Loucy (cell line): Measurements from ENCODE around the gene CYTH4.
A peak's percentile ranks its signal among the peaks of the same experiment; 100 is the strongest.

Experiments
- H2AFZ ChIP-seq: fragments of 200-600 bp; sonication (generic); 2 replicates; pipeline ENCODE4 v1.6.0; 2016; ENCODE audit warnings: antibody characterized with exemption, mild to moderate bottlenecking, low read length, moderate library complexity
- H3F3A ChIP-seq: fragments of 200-600 bp; 2 replicates; pipeline ENCODE4 v1.6.0; 2016; ENCODE audit warnings: antibody characterized with exemption, low read depth, mild to moderate bottlenecking
- H3K27me3 ChIP-seq: fragments of 200-600 bp; sonication (generic); 2 replicates; pipeline ENCODE4 v1.6.1; 2014; ENCODE audit warnings: low read length, mild to moderate bottlenecking; ENCODE audit not compliant: insufficient read depth, poor library complexity, severe bottlenecking
- H3K36me3 ChIP-seq: fragments of 200-600 bp; sonication (generic); 2 replicates; pipeline ENCODE4 v1.6.1; 2016; ENCODE audit warnings: low read length; ENCODE audit not compliant: insufficient read depth
- H3K4me1 ChIP-seq: fragments of 200-600 bp; sonication (generic); 2 replicates; pipeline ENCODE4 v1.5.1; 2014; ENCODE audit warnings: low read length, mild to moderate bottlenecking; ENCODE audit not compliant: insufficient read depth, poor library complexity, severe bottlenecking
- H3K4me2 ChIP-seq: fragments of 200-600 bp; sonication (generic); 2 replicates; pipeline ENCODE4 v1.6.0; 2014; ENCODE audit warnings: antibody characterized with exemption, low read length, low read depth, mild to moderate bottlenecking; ENCODE audit not compliant: poor library complexity, severe bottlenecking
- H3K4me3 ChIP-seq: fragments of 200-600 bp; sonication (generic); 2 replicates; pipeline ENCODE4 v1.5.1; 2014; ENCODE audit warnings: low read length, mild to moderate bottlenecking, mixed read lengths; ENCODE audit not compliant: poor library complexity, severe bottlenecking
- H3K79me2 ChIP-seq: fragments of 200-600 bp; sonication (generic); 2 replicates; pipeline ENCODE4 v1.6.1; 2014; ENCODE audit warnings: low read length; ENCODE audit not compliant: insufficient read depth
- H3K9ac ChIP-seq: fragments of 200-600 bp; sonication (generic); 2 replicates; pipeline ENCODE4 v1.6.0; 2014; ENCODE audit warnings: mild to moderate bottlenecking, low read depth, low read length, moderate library complexity; ENCODE audit not compliant: poor library complexity, severe bottlenecking
- H3K9me2 ChIP-seq: fragments of 200-600 bp; sonication (generic); replicated peaks from 2 replicates; pipeline ENCODE4 v1.6.1; 2016; ENCODE audit warnings: low read depth, low read length, mixed read lengths
- H3K9me3 ChIP-seq: fragments of 200-600 bp; sonication (generic); 2 replicates; pipeline ENCODE4 v1.6.1; 2014; ENCODE audit warnings: mild to moderate bottlenecking, antibody characterized with exemption, low read length, low read depth; ENCODE audit not compliant: insufficient read depth
- H4K20me1 ChIP-seq: fragments of 200-600 bp; sonication (generic); 2 replicates; pipeline ENCODE4 v1.6.0; 2014; ENCODE audit warnings: antibody characterized with exemption, low read length, mild to moderate bottlenecking; ENCODE audit not compliant: insufficient read depth, poor library complexity, severe bottlenecking
- EZH2phosphoT487 ChIP-seq: fragments of 200-600 bp; IDR thresholded peaks from 2 replicates; pipeline ENCODE4 v1.6.1; 2018; ENCODE audit warnings: antibody characterized with exemption, mild to moderate bottlenecking, moderate library complexity, borderline replicate concordance
- TF ChIP-seq, protein P1 (sequence below): fragments of 200-600 bp; sonication (generic); conservative IDR thresholded peaks from 2 replicates; pipeline ENCODE4 v1.5.1; 2014; ENCODE audit warnings: mild to moderate bottlenecking, antibody characterized with exemption, low read length

CYTH4 gene

DNA sequence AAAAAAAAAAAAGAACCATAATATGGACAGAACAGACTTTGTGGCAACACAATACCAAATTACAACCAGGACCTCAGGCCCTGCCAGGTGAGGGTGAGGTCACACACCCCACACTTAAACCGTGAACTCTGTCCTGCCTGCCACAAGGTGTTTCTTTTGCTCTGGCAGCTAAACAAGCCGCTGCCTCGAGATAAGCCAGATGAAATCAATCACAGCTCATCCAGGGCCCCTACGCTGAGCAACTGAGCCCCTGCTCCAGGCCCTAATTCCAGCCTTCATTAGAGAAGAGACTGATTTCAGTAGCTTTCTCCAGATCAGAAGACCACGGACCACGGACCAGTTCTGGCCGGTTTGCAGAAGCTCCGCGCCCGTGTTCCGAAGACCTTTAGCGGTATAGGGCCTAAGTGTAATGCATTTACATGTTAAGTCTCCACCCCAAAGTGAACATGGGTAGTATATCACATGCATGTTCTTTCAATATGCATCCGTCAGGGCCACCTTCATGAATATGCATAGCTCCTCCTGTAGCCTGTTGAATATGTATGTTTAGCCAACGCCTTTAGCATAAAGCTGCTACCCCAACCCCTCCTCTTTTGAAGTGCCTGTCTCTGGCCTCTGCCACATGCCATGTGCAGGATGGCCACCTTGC lies 23.4 kb upstream of the CYTH4 start:
- TF ChIP-seq, protein P1, sequence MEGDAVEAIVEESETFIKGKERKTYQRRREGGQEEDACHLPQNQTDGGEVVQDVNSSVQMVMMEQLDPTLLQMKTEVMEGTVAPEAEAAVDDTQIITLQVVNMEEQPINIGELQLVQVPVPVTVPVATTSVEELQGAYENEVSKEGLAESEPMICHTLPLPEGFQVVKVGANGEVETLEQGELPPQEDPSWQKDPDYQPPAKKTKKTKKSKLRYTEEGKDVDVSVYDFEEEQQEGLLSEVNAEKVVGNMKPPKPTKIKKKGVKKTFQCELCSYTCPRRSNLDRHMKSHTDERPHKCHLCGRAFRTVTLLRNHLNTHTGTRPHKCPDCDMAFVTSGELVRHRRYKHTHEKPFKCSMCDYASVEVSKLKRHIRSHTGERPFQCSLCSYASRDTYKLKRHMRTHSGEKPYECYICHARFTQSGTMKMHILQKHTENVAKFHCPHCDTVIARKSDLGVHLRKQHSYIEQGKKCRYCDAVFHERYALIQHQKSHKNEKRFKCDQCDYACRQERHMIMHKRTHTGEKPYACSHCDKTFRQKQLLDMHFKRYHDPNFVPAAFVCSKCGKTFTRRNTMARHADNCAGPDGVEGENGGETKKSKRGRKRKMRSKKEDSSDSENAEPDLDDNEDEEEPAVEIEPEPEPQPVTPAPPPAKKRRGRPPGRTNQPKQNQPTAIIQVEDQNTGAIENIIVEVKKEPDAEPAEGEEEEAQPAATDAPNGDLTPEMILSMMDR = no peak
- TF ChIP-seq EZH2phosphoT487 = no peak
- Histone ChIP-seq H3K27me3 (no peaks in the 10 kb centered on the region), H2AFZ (no peak overlapping the region), H3K4me2 (no peak overlapping the region), H3F3A (no peaks in the 10 kb centered on the region), H3K9me2 (no peaks in the 10 kb centered on the region), H3K9me3 (peaks cover 2% of the 10 kb centered on the region; the same call in 1 of the 2 replicates), H3K79me2 (no peaks in the 10 kb centered on the region), H3K9ac (no peak overlapping the region), H3K36me3 (no peaks in the 10 kb centered on the region), H3K4me1 (peaks cover 45% of the 10 kb centered on the region), H4K20me1 (no peaks in the 10 kb centered on the region), H3K4me3 (no peak overlapping the region)

DNA sequence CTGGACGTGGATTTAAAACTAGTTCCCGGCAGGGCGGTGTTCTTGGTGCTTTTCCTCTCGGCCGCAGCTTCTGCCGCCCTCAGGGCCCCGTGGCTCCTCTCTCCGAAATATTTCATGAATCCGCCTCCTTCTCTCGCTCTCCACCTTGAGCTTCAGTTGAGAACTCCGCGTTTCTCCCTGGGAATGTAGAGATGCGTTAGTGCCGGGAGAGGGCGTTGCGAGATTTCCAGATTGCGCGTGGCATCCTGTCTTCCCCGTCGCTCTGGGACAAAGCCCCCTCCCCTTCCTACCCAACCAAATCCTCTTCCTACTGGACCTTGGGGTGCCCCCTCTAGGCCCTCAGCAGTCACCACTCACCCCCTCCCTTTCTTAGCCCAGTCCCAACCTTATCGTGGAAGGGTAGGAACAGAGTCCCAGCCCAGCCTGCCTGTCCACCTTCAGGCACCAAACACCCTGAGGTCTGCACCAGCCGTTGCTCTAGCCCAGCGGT lies 22.7 kb upstream of the CYTH4 start:
- H3F3A ChIP-seq = no peaks in the 10 kb centered on the region
- no peak overlapping the region for H3K4me3 ChIP-seq
- no peaks in the 10 kb centered on the region for H3K27me3 ChIP-seq
- H3K9me3 ChIP-seq = peaks cover 9% of the 10 kb centered on the region; the same call in 1 of the 2 replicates
- H3K79me2 ChIP-seq = no peaks in the 10 kb centered on the region
- H4K20me1 ChIP-seq = no peaks in the 10 kb centered on the region
- no peak for TF ChIP-seq EZH2phosphoT487
- TF ChIP-seq, protein P1 = peak; percentile 16; the same call in 1 of the 2 replicates
- H3K4me1 ChIP-seq = peaks cover 41% of the 10 kb centered on the region
- H3K36me3 ChIP-seq = no peaks in the 10 kb centered on the region
- no peak overlapping the region for H3K4me2 ChIP-seq
- H3K9me2 ChIP-seq = no peaks in the 10 kb centered on the region
- H2AFZ ChIP-seq = no peak overlapping the region
- no peak overlapping the region for H3K9ac ChIP-seq

DNA sequence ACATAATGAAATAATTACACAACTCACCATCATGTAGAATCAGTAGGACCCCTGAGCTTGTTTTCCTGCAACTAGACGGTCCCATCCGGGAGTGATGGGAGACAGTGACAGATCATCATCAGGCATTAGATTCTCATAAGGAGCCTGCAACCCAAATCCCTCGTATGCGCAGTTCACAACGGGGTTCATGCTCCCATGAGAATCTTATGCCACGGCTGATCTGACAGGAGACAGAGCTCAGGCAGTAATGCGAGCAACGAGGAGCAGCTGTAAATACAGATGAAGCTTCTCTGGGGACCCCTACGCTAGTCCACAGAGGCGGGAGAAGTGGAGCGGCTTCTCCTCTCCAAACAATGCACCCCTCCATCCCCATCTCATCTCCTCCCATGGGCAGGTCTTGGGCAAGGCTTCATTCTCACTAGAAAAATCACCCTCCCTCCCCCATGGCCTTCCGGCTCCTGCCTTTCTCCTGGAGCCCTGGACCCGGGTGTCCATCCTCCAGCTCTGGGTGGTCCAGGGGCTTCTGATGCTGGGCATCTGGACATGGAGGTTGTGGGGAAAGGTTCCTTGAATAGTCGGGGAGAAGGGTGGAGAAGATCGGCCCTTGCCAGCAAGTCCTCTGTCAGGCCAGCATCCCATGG lies 22.0 kb upstream of the CYTH4 start:
- no peak for TF ChIP-seq EZH2phosphoT487
- TF ChIP-seq, protein P1 = no peak
- H3K4me2 ChIP-seq = no peak overlapping the region
- no peaks in the 10 kb centered on the region for H3F3A ChIP-seq
- H3K9me3 ChIP-seq = peaks cover 9% of the 10 kb centered on the region; the same call in 1 of the 2 replicates
- no peaks in the 10 kb centered on the region for H3K36me3 ChIP-seq
- H3K9ac ChIP-seq = no peak overlapping the region
- H3K27me3 ChIP-seq = no peaks in the 10 kb centered on the region
- no peaks in the 10 kb centered on the region for H3K9me2 ChIP-seq
- H3K79me2 ChIP-seq = no peaks in the 10 kb centered on the region
- H3K4me3 ChIP-seq = no peak overlapping the region
- peak overlapping the region; percentile 50; the same call in 1 of the 2 replicates for H2AFZ ChIP-seq
- no peaks in the 10 kb centered on the region for H4K20me1 ChIP-seq
- H3K4me1 ChIP-seq = peaks cover 41% of the 10 kb centered on the region
